22Rv1 (cell line): ENCODE results near the gene RPTOR.

Experiments used
- CTCF ChIP-seq: fragments of 450-650 bp; IDR thresholded peaks from 2 replicates; pipeline ENCODE4 v1.5.1; 2017; ENCODE audit warnings: mild to moderate bottlenecking
- ZFX ChIP-seq: fragments of 450-650 bp; IDR thresholded peaks from 2 replicates; pipeline ENCODE4 v1.6.1; 2017; ENCODE audit warnings: antibody characterized with exemption, borderline replicate concordance

- no peak for TF ChIP-seq CTCF
- no peak for TF ChIP-seq ZFX
Measured at GRCh38 chr17:80919331-80920311, 375.0 kb downstream of the RPTOR start.
